Pancreas (tissue), 10 donors: ENCODE data around the gene WWOX. TPM values are rescaled to one million over a fixed set of nuclear protein-coding genes. Genes with fewer than 3 reads are reported as not detected.

Experiments
- ATAC-seq, 4 donors: fragments of 200-7000 bp; cut with Tn5 transposase; one replicate each; pipeline versions ENCODE4 v1.8.0 to v1.9.1; 2020; ENCODE audit warnings: mild to moderate bottlenecking in 4 of 4, moderate library complexity in 4 of 4
- DNase-seq, 6 donors: peaks; one replicate each; pipeline ENCODE4 v3.0.0-alpha.2; 2020
- FAIRE-seq: peaks from 2 replicates; lab custom pipeline; 2012; peaks lifted over from hg19 to GRCh38; lab: Jason Lieb, UNC
- H3K27ac ChIP-seq, 4 donors: fragments of 200-600 bp; sonication (generic); 1 replicate in 3 of 4; 2 replicates in 1 of 4; pipeline versions ENCODE4 v1.5.0 to v1.8.0; 2020
- H3K27me3 ChIP-seq, 4 donors: fragments of 200-600 bp; one replicate each; pipeline ENCODE4 v1.8.0; 2021
- H3K36me3 ChIP-seq, 3 donors: fragments of 200-600 bp; sonication (generic) in 1 of 3; one replicate each; pipeline versions ENCODE4 v1.5.0 to v1.8.0; 2020 to 2021
- H3K4me1 ChIP-seq, 3 donors: fragments of 200-600 bp; one replicate each; pipeline ENCODE4 v1.8.0; 2021
- H3K4me3 ChIP-seq, 4 donors: fragments of 200-600 bp; sonication (generic) in 2 of 4; one replicate each; pipeline versions ENCODE4 v1.5.0 to v1.8.0; 2020 to 2021
- H3K9me3 ChIP-seq, 4 donors: fragments of 200-600 bp; one replicate each; pipeline ENCODE4 v1.8.0; 2021
- WGBS, 2 donors: extraction: QIAGEN DNeasy Blood & Tissue Kit; methylation state at CpG; one replicate each; pipeline ENCODE4 v1.1.7; 2013; 5-methylcytosine and 5-hydroxymethylcytosine counted together
- intact Hi-C, 3 donors: fragments of 100-400 bp; cut with DNase I; formaldehyde crosslinking; loops; one replicate each; pipeline versions ENCODE4 v1.11.1 to v1.14.2; 2022
- polyA plus RNA-seq, 2 donors: library from polyadenylated mRNA; stranded (reverse); fragments of 200-250 nt; gene quantifications; one replicate each; pipeline ENCODE4 v1.2.3, GENCODE V29; 2013
- total RNA-seq, 6 donors: library from RNA; stranded (reverse); fragmentation: NEBNext Ultra II Directional in 4 of 6; extraction: Animal tissue kit (Norgen Biotek cat#: 25700) in 4 of 6; gene quantifications; one replicate each; pipeline versions ENCODE4 v1.2.1 to v1.2.4, GENCODE V29; 2021 to 2023
- TF ChIP-seq, protein P1 (sequence below), 4 donors: fragments of 200-600 bp; sonication (generic) in 3 of 4; IDR thresholded peaks; one replicate each; pipeline versions ENCODE4 v1.5.0 to v1.8.0; 2021; ENCODE audit warnings: antibody characterized with exemption in 4 of 4
- donor health status: healthy with polysubstance abuse.
- donor health status: DM: no; HTN: no; CAD: no; lungs with moderate emphysema.
- donor health status: DM: no; HTN: no; CAD: no.
- donor health status: control.
- donor health status: control.
- donor health status: Bipolar disorder and iron deficiency.
- donor health status: DM: yes; HTN: yes; CAD: no.
- donor health status: DM: no; HTN: no; CAD: no.
- donor health status: DM: no; HTN: no; CAD: no.
- donor health status: DM: yes; HTN: yes; CAD: no.

Gene WWOX
- total and polyA plus RNA-seq, 8 donors, result 6.8 to 14.4 (median 10.8) TPM

DNA sequence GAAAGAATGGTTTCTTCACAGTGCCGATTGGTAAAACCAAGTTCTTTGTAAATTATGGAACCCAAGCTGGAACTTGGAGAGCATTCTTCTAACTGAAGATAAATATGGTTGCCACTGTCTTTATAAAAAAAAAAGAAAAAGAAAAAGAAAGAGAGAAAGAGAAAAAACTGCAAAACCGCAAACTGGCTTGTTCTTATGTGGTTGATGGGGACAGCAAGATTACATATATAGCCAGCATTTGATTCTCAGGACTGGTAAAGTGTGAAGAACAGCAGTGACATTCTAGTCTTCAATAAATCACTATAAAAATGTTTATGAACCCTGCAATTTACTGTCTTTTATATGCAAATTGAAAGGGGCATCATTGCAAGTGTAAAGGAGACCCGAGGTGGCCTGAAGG is 896.0 kb downstream of the WWOX start:
- intact Hi-C loops, result no loop called here
- H3K27me3 ChIP-seq, result no peaks in the 10 kb centered on the region

DNA sequence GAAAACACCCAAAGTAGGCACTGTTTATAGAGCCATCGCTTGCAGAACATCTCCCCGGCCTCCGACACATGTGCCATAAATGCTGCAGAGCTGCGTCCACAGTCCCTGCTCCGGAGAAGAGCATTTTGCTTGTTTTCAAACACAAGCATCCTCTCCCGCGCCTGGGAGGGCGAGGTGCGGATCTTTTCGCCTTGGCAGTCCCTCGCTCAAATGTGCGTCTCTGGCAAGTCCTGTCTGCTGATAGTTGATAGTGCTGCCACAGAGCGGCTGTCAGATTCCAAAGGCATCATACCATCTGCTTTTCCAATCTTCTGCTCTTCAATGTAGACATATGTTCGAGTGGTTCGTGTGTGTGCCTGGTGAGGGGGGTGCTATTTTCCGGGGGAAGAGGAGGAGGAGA is 897.3 kb downstream of the WWOX start:
- Histone ChIP-seq H3K4me1 (no peaks in the 10 kb centered on the region), H3K27me3 (no peaks in the 10 kb centered on the region), H3K4me3 (no peak overlapping the region), H3K27ac (no peak overlapping the region), H3K9me3 (no peaks in the 10 kb centered on the region), H3K36me3 (no peaks in the 10 kb centered on the region)
- DNase-seq (no peak), FAIRE-seq (no peak), ATAC-seq (no peak)
- intact Hi-C loops, result no loop called here
- 93 to 96% methylated on average over 16 of the region's 16 CpGs for WGBS, 2 donors
- TF ChIP-seq, protein P1, sequence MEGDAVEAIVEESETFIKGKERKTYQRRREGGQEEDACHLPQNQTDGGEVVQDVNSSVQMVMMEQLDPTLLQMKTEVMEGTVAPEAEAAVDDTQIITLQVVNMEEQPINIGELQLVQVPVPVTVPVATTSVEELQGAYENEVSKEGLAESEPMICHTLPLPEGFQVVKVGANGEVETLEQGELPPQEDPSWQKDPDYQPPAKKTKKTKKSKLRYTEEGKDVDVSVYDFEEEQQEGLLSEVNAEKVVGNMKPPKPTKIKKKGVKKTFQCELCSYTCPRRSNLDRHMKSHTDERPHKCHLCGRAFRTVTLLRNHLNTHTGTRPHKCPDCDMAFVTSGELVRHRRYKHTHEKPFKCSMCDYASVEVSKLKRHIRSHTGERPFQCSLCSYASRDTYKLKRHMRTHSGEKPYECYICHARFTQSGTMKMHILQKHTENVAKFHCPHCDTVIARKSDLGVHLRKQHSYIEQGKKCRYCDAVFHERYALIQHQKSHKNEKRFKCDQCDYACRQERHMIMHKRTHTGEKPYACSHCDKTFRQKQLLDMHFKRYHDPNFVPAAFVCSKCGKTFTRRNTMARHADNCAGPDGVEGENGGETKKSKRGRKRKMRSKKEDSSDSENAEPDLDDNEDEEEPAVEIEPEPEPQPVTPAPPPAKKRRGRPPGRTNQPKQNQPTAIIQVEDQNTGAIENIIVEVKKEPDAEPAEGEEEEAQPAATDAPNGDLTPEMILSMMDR (IDR thresholded peaks at IDR 0.05), result no peak

More for the DNA sequence above, 896.0 kb downstream of the WWOX start:
- ATAC-seq, result no peak
- Histone ChIP-seq H3K4me1 (no peaks in the 10 kb centered on the region), H3K9me3 (no peaks in the 10 kb centered on the region), H3K36me3 (no peaks in the 10 kb centered on the region), H3K4me3 (no peak overlapping the region), H3K27ac (no peak overlapping the region)
- no peak for FAIRE-seq
- TF ChIP-seq, protein P1 (IDR thresholded peaks at IDR 0.05), result no peak
- 81 to 87% methylated on average over 3 of the region's 3 CpGs for WGBS, 2 donors
- no peak for DNase-seq

DNA sequence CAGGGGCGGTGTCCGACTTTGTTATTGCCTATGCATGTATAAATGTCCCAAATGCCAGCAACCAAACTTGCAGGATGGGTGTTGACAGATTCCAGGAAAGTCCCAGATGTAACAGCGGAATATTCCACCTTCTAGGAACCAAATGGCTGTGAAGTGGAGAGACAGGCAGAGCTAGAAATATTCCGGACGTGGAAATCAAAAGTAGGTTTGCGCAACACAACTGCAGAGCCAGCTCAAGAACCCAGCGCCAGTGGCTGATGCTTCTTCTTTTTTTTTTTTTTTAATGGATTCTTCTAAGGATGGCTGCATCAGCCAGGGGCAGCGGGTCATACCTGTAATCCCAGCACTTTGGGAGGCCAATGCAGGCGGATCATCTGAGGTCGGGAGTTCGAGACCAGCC is 899.4 kb downstream of the WWOX start:
- no peak for FAIRE-seq
- WGBS, 2 donors, result 83 to 88% methylated on average over 11 of the region's 11 CpGs
- Histone ChIP-seq H3K9me3 (no peaks in the 10 kb centered on the region), H3K27ac (no peak overlapping the region), H3K4me3 (no peak overlapping the region), H3K4me1 (no peaks in the 10 kb centered on the region), H3K36me3 (no peaks in the 10 kb centered on the region), H3K27me3 (no peaks in the 10 kb centered on the region)
- TF ChIP-seq, protein P1 (IDR thresholded peaks at IDR 0.05), result no peak
- no peak for ATAC-seq
- intact Hi-C loops, result no loop called here
- DNase-seq, result no peak

DNA sequence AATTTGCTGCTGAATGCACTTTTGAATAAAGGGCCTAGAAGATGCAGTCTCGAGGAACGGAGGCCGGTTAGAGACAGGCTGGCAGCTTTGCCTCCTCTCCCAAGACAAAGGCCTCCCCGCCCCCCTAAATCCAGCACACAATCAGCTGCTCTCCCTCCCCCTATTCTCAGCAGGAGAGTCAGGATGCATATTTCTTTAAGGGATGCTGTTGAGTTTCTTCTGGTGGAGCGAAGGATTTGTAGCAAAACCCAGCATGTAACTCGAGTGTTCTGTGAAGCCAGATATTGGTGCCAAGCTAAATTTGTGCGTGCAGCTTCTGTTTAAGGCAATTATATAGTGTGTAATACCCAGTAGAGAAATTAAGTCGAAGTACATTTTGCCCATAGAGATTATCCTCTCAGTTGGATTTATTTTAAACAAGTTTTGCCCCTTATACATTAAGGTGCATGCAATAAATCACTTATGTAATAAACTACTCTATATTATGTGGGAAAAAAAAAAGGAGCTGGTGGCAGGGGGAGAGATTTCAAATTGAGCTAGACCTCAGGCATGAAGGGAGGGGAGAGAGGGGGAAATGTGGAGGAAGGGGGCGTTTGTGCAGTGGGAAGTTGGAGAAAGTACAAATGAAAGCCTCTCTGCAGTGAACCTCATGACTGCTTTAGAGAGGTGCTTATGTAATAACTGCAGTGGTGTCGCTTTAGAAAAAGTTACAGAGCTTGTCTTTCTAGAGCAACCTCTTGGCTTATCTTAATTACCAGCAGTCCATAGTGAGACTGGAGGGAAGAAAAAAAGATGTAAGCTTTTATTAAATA is 901.9 kb downstream of the WWOX start:
- TF ChIP-seq, protein P1 (IDR thresholded peaks at IDR 0.05), result no peak
- Histone ChIP-seq H3K4me1 (no peaks in the 10 kb centered on the region), H3K4me3 (no peak overlapping the region), H3K27me3 (no peaks in the 10 kb centered on the region), H3K36me3 (no peaks in the 10 kb centered on the region), H3K9me3 (no peaks in the 10 kb centered on the region), H3K27ac (no peak overlapping the region)
- ATAC-seq, result no peak
- no peak for FAIRE-seq
- intact Hi-C loops, result no loop called here
- 72 to 73% methylated on average over 10 of the region's 10 CpGs for whole genome bisulfite sequencing, 2 donors
- DNase-seq, result no peak

DNA sequence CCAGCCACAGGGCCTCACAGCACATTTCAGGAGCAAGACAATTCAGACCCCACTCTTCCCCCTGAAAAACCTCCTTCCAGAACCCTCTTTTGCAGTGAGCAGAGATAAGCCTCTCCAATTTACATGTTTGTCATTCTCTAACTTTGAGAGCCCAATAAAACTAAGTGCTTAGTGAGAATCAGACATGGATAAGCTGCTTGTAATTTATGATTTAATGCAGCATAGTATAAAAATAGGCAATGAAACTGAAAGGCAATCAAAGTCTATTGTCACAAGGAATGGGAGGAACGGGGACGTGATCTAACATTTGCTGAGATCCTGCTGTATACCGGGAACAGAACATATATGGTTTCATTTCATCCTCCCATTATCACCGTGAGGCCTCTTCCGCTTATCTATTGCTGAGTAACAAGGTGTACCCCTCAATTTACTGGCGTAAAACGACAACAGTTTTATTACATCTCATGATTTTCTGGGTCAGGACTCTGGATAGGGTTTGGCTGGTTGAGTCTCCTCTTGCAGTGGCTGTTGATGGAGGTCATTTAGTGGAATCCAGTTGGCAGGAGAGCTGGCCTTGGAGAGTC is 903.7 kb downstream of the WWOX start:
- Histone ChIP-seq H3K27me3 (no peaks in the 10 kb centered on the region), H3K9me3 (no peaks in the 10 kb centered on the region), H3K4me1 (no peaks in the 10 kb centered on the region), H3K4me3 (no peak overlapping the region), H3K36me3 (no peaks in the 10 kb centered on the region), H3K27ac (no peak overlapping the region)
- WGBS, 2 donors, result 94 to 97% methylated on average over 7 of the region's 7 CpGs
- DNase-seq, result no peak
- intact Hi-C loops, result no loop called here
- ATAC-seq, result no peak
- FAIRE-seq, result no peak
- TF ChIP-seq, protein P1 (IDR thresholded peaks at IDR 0.05), result no peak
